Loucy (cell line): Measurements from ENCODE around the gene PPP1R27.

Experiments used
- H2AFZ ChIP-seq: fragments of 200-600 bp; sonication (generic); 2 replicates; pipeline ENCODE4 v1.6.0; 2016; ENCODE audit warnings: antibody characterized with exemption, mild to moderate bottlenecking, low read length, moderate library complexity
- H3F3A ChIP-seq: fragments of 200-600 bp; 2 replicates; pipeline ENCODE4 v1.6.0; 2016; ENCODE audit warnings: antibody characterized with exemption, low read depth, mild to moderate bottlenecking
- H3K27me3 ChIP-seq: fragments of 200-600 bp; sonication (generic); 2 replicates; pipeline ENCODE4 v1.6.1; 2014; ENCODE audit warnings: low read length, mild to moderate bottlenecking; ENCODE audit not compliant: insufficient read depth, poor library complexity, severe bottlenecking
- H3K36me3 ChIP-seq: fragments of 200-600 bp; sonication (generic); 2 replicates; pipeline ENCODE4 v1.6.1; 2016; ENCODE audit warnings: low read length; ENCODE audit not compliant: insufficient read depth
- H3K4me1 ChIP-seq: fragments of 200-600 bp; sonication (generic); 2 replicates; pipeline ENCODE4 v1.5.1; 2014; ENCODE audit warnings: low read length, mild to moderate bottlenecking; ENCODE audit not compliant: insufficient read depth, poor library complexity, severe bottlenecking
- H3K4me2 ChIP-seq: fragments of 200-600 bp; sonication (generic); 2 replicates; pipeline ENCODE4 v1.6.0; 2014; ENCODE audit warnings: antibody characterized with exemption, low read length, low read depth, mild to moderate bottlenecking; ENCODE audit not compliant: poor library complexity, severe bottlenecking
- H3K4me3 ChIP-seq: fragments of 200-600 bp; sonication (generic); 2 replicates; pipeline ENCODE4 v1.5.1; 2014; ENCODE audit warnings: low read length, mild to moderate bottlenecking, mixed read lengths; ENCODE audit not compliant: poor library complexity, severe bottlenecking
- H3K79me2 ChIP-seq: fragments of 200-600 bp; sonication (generic); 2 replicates; pipeline ENCODE4 v1.6.1; 2014; ENCODE audit warnings: low read length; ENCODE audit not compliant: insufficient read depth
- H3K9ac ChIP-seq: fragments of 200-600 bp; sonication (generic); 2 replicates; pipeline ENCODE4 v1.6.0; 2014; ENCODE audit warnings: mild to moderate bottlenecking, low read depth, low read length, moderate library complexity; ENCODE audit not compliant: poor library complexity, severe bottlenecking
- H3K9me2 ChIP-seq: fragments of 200-600 bp; sonication (generic); replicated peaks from 2 replicates; pipeline ENCODE4 v1.6.1; 2016; ENCODE audit warnings: low read depth, low read length, mixed read lengths
- H3K9me3 ChIP-seq: fragments of 200-600 bp; sonication (generic); 2 replicates; pipeline ENCODE4 v1.6.1; 2014; ENCODE audit warnings: mild to moderate bottlenecking, antibody characterized with exemption, low read length, low read depth; ENCODE audit not compliant: insufficient read depth
- H4K20me1 ChIP-seq: fragments of 200-600 bp; sonication (generic); 2 replicates; pipeline ENCODE4 v1.6.0; 2014; ENCODE audit warnings: antibody characterized with exemption, low read length, mild to moderate bottlenecking; ENCODE audit not compliant: insufficient read depth, poor library complexity, severe bottlenecking
- EZH2phosphoT487 ChIP-seq: fragments of 200-600 bp; IDR thresholded peaks from 2 replicates; pipeline ENCODE4 v1.6.1; 2018; ENCODE audit warnings: antibody characterized with exemption, mild to moderate bottlenecking, moderate library complexity, borderline replicate concordance
- TF ChIP-seq, protein P1 (sequence below): fragments of 200-600 bp; sonication (generic); conservative IDR thresholded peaks from 2 replicates; pipeline ENCODE4 v1.5.1; 2014; ENCODE audit warnings: mild to moderate bottlenecking, antibody characterized with exemption, low read length

Gene PPP1R27

DNA sequence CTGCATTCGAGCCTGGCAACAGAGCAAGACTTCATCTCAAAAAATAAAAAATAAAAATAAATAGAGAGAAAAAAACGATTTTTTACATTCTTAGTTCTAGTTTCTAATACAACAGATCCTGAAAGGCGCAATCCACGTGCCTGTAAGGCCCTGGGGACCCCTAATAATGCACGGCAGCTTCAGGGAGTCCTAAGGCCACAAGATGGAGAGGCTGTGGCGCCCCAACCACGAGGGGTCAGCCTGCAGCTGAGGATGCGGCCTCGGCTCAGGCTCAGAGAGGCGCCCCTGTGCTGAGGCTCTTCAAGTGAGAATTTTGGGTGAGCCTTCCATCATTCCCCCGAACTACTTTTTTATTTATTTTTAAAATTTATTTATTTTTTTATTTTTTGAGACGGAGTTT, 14.6 kb upstream of the PPP1R27 start:
- TF ChIP-seq, protein P1, sequence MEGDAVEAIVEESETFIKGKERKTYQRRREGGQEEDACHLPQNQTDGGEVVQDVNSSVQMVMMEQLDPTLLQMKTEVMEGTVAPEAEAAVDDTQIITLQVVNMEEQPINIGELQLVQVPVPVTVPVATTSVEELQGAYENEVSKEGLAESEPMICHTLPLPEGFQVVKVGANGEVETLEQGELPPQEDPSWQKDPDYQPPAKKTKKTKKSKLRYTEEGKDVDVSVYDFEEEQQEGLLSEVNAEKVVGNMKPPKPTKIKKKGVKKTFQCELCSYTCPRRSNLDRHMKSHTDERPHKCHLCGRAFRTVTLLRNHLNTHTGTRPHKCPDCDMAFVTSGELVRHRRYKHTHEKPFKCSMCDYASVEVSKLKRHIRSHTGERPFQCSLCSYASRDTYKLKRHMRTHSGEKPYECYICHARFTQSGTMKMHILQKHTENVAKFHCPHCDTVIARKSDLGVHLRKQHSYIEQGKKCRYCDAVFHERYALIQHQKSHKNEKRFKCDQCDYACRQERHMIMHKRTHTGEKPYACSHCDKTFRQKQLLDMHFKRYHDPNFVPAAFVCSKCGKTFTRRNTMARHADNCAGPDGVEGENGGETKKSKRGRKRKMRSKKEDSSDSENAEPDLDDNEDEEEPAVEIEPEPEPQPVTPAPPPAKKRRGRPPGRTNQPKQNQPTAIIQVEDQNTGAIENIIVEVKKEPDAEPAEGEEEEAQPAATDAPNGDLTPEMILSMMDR: no peak
- TF ChIP-seq EZH2phosphoT487: no peak
- H4K20me1 ChIP-seq: peaks cover 3% of the 10 kb centered on the region
- H2AFZ ChIP-seq: no peak overlapping the region
- H3K9me2 ChIP-seq: no peaks in the 10 kb centered on the region
- H3K4me2 ChIP-seq: no peak overlapping the region
- peaks cover 63% of the 10 kb centered on the region; the same call in 1 of the 2 replicates for H3K36me3 ChIP-seq
- no peaks in the 10 kb centered on the region for H3F3A ChIP-seq
- H3K79me2 ChIP-seq: peaks cover 30% of the 10 kb centered on the region; the same call in 1 of the 2 replicates
- no peak overlapping the region for H3K9ac ChIP-seq
- H3K9me3 ChIP-seq: no peaks in the 10 kb centered on the region
- H3K4me1 ChIP-seq: no peaks in the 10 kb centered on the region
- H3K27me3 ChIP-seq: no peaks in the 10 kb centered on the region
- H3K4me3 ChIP-seq: no peak overlapping the region

DNA sequence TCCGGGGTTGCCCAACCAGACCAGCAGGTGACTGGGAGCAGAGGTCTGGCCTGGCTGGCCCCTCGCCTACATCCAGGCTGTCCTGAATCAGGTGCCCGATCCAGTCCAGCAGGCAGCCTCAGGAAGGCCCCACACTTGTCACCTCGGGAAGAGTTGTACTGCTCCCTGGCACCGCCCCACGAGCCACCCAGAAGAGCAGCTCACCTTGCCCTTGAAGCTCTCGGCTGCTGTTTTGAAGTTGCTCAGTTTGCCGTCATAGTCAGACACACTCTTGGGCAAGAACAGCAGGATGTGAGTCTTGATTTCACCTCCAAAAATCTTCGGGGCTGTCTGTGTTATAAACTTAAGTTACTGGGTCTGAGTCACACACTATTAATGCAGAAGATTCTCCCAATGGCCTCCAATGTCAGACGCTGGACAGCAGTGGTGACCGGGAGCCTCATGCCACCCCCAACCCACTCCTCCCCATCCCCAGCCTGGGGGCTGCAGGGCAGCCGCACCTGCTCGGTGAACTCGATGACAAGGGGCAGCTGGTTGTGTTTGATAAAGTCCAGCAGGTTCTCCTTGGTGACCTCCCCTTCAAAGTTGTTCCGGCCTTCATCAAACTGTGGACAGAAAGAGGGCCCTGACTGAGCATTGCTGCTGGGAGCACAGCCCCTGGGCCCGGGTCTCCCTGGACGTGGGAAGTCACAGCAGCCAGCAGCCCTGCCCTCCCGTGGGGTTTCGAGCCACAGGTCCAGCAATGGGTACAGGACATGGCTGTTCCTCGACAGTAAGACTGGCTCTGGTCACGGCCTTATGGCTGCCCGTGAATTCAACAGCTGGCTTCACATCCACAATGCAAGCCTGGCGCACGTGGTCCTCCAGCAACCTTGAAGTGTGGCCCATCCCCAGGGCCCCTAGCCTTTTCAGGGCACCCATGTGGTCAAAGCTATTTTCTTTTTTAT, 12.2 kb upstream of the PPP1R27 start:
- peaks cover 9% of the 10 kb centered on the region; the same call in 1 of the 2 replicates for H3K79me2 ChIP-seq
- no peak overlapping the region for H3K9ac ChIP-seq
- H3K36me3 ChIP-seq: peaks cover 63% of the 10 kb centered on the region; the same call in 1 of the 2 replicates
- no peaks in the 10 kb centered on the region for H3K9me3 ChIP-seq
- no peak overlapping the region for H2AFZ ChIP-seq
- H3K27me3 ChIP-seq: no peaks in the 10 kb centered on the region
- H3K9me2 ChIP-seq: no peaks in the 10 kb centered on the region
- no peaks in the 10 kb centered on the region for H3K4me1 ChIP-seq
- no peak for TF ChIP-seq EZH2phosphoT487
- TF ChIP-seq, protein P1: no peak
- no peak overlapping the region for H3K4me3 ChIP-seq
- H3F3A ChIP-seq: no peaks in the 10 kb centered on the region
- H4K20me1 ChIP-seq: peaks cover 3% of the 10 kb centered on the region
- H3K4me2 ChIP-seq: no peak overlapping the region

DNA sequence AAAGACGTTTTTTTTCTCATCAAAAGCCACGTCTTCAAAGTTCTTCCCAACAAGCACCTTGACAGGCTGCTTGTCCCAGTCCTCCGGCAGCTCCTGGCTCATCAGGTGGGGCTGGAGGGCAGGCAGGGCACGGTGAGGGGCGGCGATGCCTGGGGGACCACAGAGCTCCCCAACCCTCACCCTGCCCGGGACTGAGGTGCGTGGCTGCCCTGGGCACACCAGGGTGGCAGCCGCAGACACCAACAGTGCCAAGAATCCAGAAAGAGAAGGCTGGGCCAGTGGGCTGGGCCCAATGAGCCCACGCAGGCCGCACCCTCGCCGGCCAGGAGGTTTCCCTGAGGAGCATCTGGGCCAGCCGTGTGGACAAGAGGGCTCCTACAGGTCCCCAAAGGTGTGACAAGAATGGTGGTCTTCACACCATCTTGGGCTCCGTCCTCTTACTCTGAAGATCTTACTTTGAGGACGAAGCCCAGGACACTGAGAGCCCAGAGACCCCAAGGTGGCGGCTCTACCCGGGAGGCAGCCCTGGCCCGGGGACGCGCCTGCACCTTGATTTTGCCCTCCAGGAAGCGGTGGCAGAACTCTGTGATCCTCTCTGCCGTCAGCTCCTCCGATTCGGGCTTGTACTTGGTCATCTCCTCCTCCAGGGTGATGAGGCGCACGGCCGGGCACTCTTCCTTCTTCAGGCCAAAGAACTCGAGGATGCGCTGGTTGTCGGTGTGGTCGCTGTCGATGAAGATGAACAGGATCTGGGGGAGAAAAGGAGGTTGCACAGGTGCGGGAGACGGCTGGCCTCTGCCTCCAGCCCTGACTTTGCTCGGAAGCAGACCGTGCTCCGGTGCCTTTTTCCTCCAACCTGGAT, 11.3 kb upstream of the PPP1R27 start:
- H3K4me3 ChIP-seq: no peak overlapping the region
- H3K9ac ChIP-seq: no peak overlapping the region
- peaks cover 2% of the 10 kb centered on the region; the same call in 1 of the 2 replicates for H3K79me2 ChIP-seq
- H2AFZ ChIP-seq: no peak overlapping the region
- H3K9me2 ChIP-seq: no peaks in the 10 kb centered on the region
- peaks cover 56% of the 10 kb centered on the region; the same call in 1 of the 2 replicates for H3K36me3 ChIP-seq
- no peaks in the 10 kb centered on the region for H3K9me3 ChIP-seq
- no peak overlapping the region for H3K4me2 ChIP-seq
- no peaks in the 10 kb centered on the region for H3K27me3 ChIP-seq
- H3F3A ChIP-seq: no peaks in the 10 kb centered on the region
- TF ChIP-seq, protein P1: no peak
- TF ChIP-seq EZH2phosphoT487: no peak
- H3K4me1 ChIP-seq: no peaks in the 10 kb centered on the region
- H4K20me1 ChIP-seq: peaks cover under 1% of the 10 kb centered on the region
